OCI-LY3 (cell line): ENCODE data around the gene DHX38.
"Not testable (repeated sequence)": the region's sequence is repeated elsewhere in the genome, so short reads cannot be mapped to it uniquely, and the experiment has no call there.

ENCODE experiments used
- H2AFZ ChIP-seq: fragments of 200-600, 300-600 bp; shearing (Covaris generic); 2 replicates; pipeline ENCODE4 v1.6.0; 2014; ENCODE audit warnings: antibody characterized with exemption, low read depth, low read length
- H3K27ac ChIP-seq: fragments of 200-600, 300-600 bp; sonication (generic); 2 replicates; pipeline ENCODE4 v1.5.1; 2014; ENCODE audit warnings: mild to moderate bottlenecking, low read length, moderate library complexity, mixed read lengths
- H3K27me3 ChIP-seq: fragments of 200-600, 300-600 bp; sonication (generic); 2 replicates; pipeline ENCODE4 v1.6.1; 2014; ENCODE audit warnings: low read depth, low read length, mixed read lengths
- H3K36me3 ChIP-seq: fragments of 200-600, 300-600 bp; sonication (generic); replicated peaks from 2 replicates; pipeline ENCODE3; 2014; ENCODE audit warnings: low read depth, low read length, mixed read lengths
- H3K4me1 ChIP-seq: fragments of 300-600, 200-600 bp; sonication (generic); 2 replicates; pipeline ENCODE4 v1.6.1; 2014; ENCODE audit warnings: low read length, mixed read lengths
- H3K4me2 ChIP-seq: fragments of 200-600, 300-600 bp; sonication (generic); 2 replicates; pipeline ENCODE4 v1.6.1; 2014; ENCODE audit warnings: low read length, mixed read lengths
- H3K4me3 ChIP-seq: fragments of 300-600, 200-600 bp; sonication (generic); 2 replicates; pipeline ENCODE4 v1.5.1; 2014; ENCODE audit warnings: antibody characterized with exemption, mild to moderate bottlenecking, low read length, moderate library complexity
- H3K79me2 ChIP-seq: fragments of 300-600, 200-600 bp; shearing (Covaris generic); 2 replicates; pipeline ENCODE4 v1.6.1; 2014; ENCODE audit warnings: mild to moderate bottlenecking, low read length, mixed read lengths
- H3K9ac ChIP-seq: fragments of 300-600, 200-600 bp; shearing (Covaris generic); 2 replicates; pipeline ENCODE4 v1.6.0; 2014; ENCODE audit warnings: mild to moderate bottlenecking, low read length, moderate library complexity
- H3K9me3 ChIP-seq: fragments of 200-600, 300-600 bp; shearing (Covaris generic); 2 replicates; pipeline ENCODE4 v1.6.1; 2014; ENCODE audit warnings: low read length, mixed read lengths; ENCODE audit not compliant: insufficient read depth
- H4K20me1 ChIP-seq: fragments of 200-600, 300-600 bp; sonication (generic); 2 replicates; pipeline ENCODE4 v1.6.1; 2016; ENCODE audit warnings: low read length, mixed read lengths; ENCODE audit not compliant: insufficient read depth
- CTCF ChIP-seq: fragments of 200-600, 300-600 bp; sonication (generic); IDR thresholded peaks from 2 replicates; pipeline ENCODE4 v1.5.1; 2014; ENCODE audit warnings: antibody characterized with exemption, low read length, low read depth
- EZH2phosphoT487 ChIP-seq: fragments of 200-600 bp; shearing (Covaris generic); IDR thresholded peaks from 2 replicates; pipeline ENCODE4 v1.6.1; 2018; ENCODE audit warnings: antibody characterized with exemption, mixed run types, low read depth

DHX38 gene

GRCh38 chr16:72050769-72051464, 42.7 kb upstream of the DHX38 start:
- no peaks in the 10 kb centered on the region for H3K4me1 ChIP-seq
- peaks cover 4% of the 10 kb centered on the region; the same call in 1 of the 2 replicates for H3K9me3 ChIP-seq
- H3K27me3 ChIP-seq = no peaks in the 10 kb centered on the region
- H2AFZ ChIP-seq = no peak overlapping the region
- no peaks in the 10 kb centered on the region for H3K79me2 ChIP-seq
- H3K27ac ChIP-seq = no peak overlapping the region
- no peak overlapping the region for H3K4me3 ChIP-seq
- H3K9ac ChIP-seq = no peak overlapping the region
- TF ChIP-seq CTCF (no peak), EZH2phosphoT487 (no peak)
- no peaks in the 10 kb centered on the region for H4K20me1 ChIP-seq
- H3K36me3 ChIP-seq = no peaks in the 10 kb centered on the region
- H3K4me2 ChIP-seq = no peak overlapping the region

- no peaks in the 10 kb centered on the region for H4K20me1 ChIP-seq
- H3K79me2 ChIP-seq = no peaks in the 10 kb centered on the region
- no peaks in the 10 kb centered on the region for H3K27me3 ChIP-seq
- H2AFZ ChIP-seq = no peak overlapping the region
- H3K36me3 ChIP-seq = no peaks in the 10 kb centered on the region
- TF ChIP-seq CTCF (no peak), EZH2phosphoT487 (no peak)
- H3K27ac ChIP-seq = no peak overlapping the region
- peaks cover 4% of the 10 kb centered on the region; the same call in 1 of the 2 replicates for H3K9me3 ChIP-seq
- no peak overlapping the region for H3K9ac ChIP-seq
- H3K4me1 ChIP-seq = no peaks in the 10 kb centered on the region
- no peak overlapping the region for H3K4me3 ChIP-seq
- H3K4me2 ChIP-seq = no peak overlapping the region
These were observed 41.8 kb upstream of the DHX38 start for GRCh38 chr16:72051818-72052217.

- not testable (repeated sequence) for H3K36me3 ChIP-seq, H3K27me3 ChIP-seq, H2AFZ ChIP-seq, H3K4me3 ChIP-seq, H3K79me2 ChIP-seq, H3K4me1 ChIP-seq, H3K9me3 ChIP-seq, H3K27ac ChIP-seq, H4K20me1 ChIP-seq, H3K4me2 ChIP-seq, H3K9ac ChIP-seq
These were observed 39.3 kb upstream of the DHX38 start, which contains the start of gene HP for GRCh38 chr16:72054254-72054847. Gene HP, plus strand, starts transcription at chr16:72054505. Its CDS starts 148 bp downstream, at chr16:72054653.

GRCh38 chr16:72055911-72056310, 37.7 kb upstream of the DHX38 start:
- H3K9me3 ChIP-seq = no peaks in the 10 kb centered on the region
- no peaks in the 10 kb centered on the region for H3K27me3 ChIP-seq
- H2AFZ ChIP-seq = no peak overlapping the region
- H3K79me2 ChIP-seq = no peaks in the 10 kb centered on the region
- no peak overlapping the region for H3K4me3 ChIP-seq
- H4K20me1 ChIP-seq = no peaks in the 10 kb centered on the region
- no peak overlapping the region for H3K4me2 ChIP-seq
- no peak overlapping the region for H3K9ac ChIP-seq
- no peak for TF ChIP-seq CTCF
- TF ChIP-seq EZH2phosphoT487 = no peak
- no peak overlapping the region for H3K27ac ChIP-seq
- no peaks in the 10 kb centered on the region for H3K4me1 ChIP-seq
- H3K36me3 ChIP-seq = no peaks in the 10 kb centered on the region

GRCh38 chr16:72057313-72057712, 36.3 kb upstream of the DHX38 start:
- not testable (repeated sequence) for H3K36me3 ChIP-seq, H3K9me3 ChIP-seq, H3K4me2 ChIP-seq, H4K20me1 ChIP-seq, H3K4me3 ChIP-seq, H2AFZ ChIP-seq, H3K27me3 ChIP-seq, H3K9ac ChIP-seq, H3K79me2 ChIP-seq, H3K4me1 ChIP-seq, H3K27ac ChIP-seq

- not testable (repeated sequence) for H3K27me3 ChIP-seq, H4K20me1 ChIP-seq, H2AFZ ChIP-seq, H3K36me3 ChIP-seq, H3K27ac ChIP-seq, H3K9ac ChIP-seq, H3K4me2 ChIP-seq, H3K9me3 ChIP-seq, H3K4me3 ChIP-seq, H3K4me1 ChIP-seq, H3K79me2 ChIP-seq
These were observed 34.6 kb upstream of the DHX38 start for GRCh38 chr16:72059060-72059459.
